ENCODE data around the gene RTN4RL1.
A peak's percentile ranks its signal among the peaks of the same experiment; 100 is the strongest.
"Not testable (repeated sequence)": the region's sequence is repeated elsewhere in the genome, so short reads cannot be mapped to it uniquely, and the experiment has no call there.

Gene RTN4RL1

GRCh38 chr17:2025622-2026309 is 632 bp upstream of the RTN4RL1 start:
- DNase-seq (ENCODE audit: low read depth), result peak; percentile 83

GRCh38 chr17:2024572-2025219 is 438 bp downstream of the RTN4RL1 start:
- DNase-seq (ENCODE audit: low read depth), result no peak

GRCh38 chr17:2023692-2024571 is 1.2 kb downstream of the RTN4RL1 start:
- DNase-seq (ENCODE audit: low read depth), result peak; percentile 47

- DNase-seq (ENCODE audit: low read depth), result no peak
Measured at GRCh38 chr17:2023256-2023655, 1.9 kb downstream of the RTN4RL1 start.

- DNase-seq (ENCODE audit: low read depth), result no peak
Measured at GRCh38 chr17:2022647-2023240, 2.4 kb downstream of the RTN4RL1 start.

GRCh38 chr17:2020721-2021120 is 4.4 kb downstream of the RTN4RL1 start:
- DNase-seq (ENCODE audit: low read depth), result no peak

GRCh38 chr17:2019723-2020122 is 5.4 kb downstream of the RTN4RL1 start:
- DNase-seq (ENCODE audit: low read depth), result no peak

GRCh38 chr17:2018716-2019510 is 6.2 kb downstream of the RTN4RL1 start:
- DNase-seq (ENCODE audit: low read depth), result no peak

- no peak for DNase-seq (ENCODE audit: low read depth)
Measured at GRCh38 chr17:2017274-2017941, 7.7 kb downstream of the RTN4RL1 start.

GRCh38 chr17:2016494-2016893 is 8.6 kb downstream of the RTN4RL1 start:
- DNase-seq (ENCODE audit: low read depth), result no peak

GRCh38 chr17:2015314-2015713 is 9.8 kb downstream of the RTN4RL1 start:
- DNase-seq (ENCODE audit: low read depth), result no peak

- no peak for DNase-seq (ENCODE audit: low read depth)
Measured at GRCh38 chr17:2013994-2014317, 11.2 kb downstream of the RTN4RL1 start.

GRCh38 chr17:2013220-2013993 is 11.7 kb downstream of the RTN4RL1 start:
- DNase-seq (ENCODE audit: low read depth), result not testable (repeated sequence)

GRCh38 chr17:2012499-2012898 is 12.6 kb downstream of the RTN4RL1 start:
- no peak for DNase-seq (ENCODE audit: low read depth)

GRCh38 chr17:2011411-2012371 is 13.4 kb downstream of the RTN4RL1 start:
- peak; percentile 52 for DNase-seq (ENCODE audit: low read depth)

- no peak for DNase-seq (ENCODE audit: low read depth)
Measured at GRCh38 chr17:2009737-2010136, 15.4 kb downstream of the RTN4RL1 start.

GRCh38 chr17:2008332-2009126 is 16.6 kb downstream of the RTN4RL1 start:
- no peak for DNase-seq (ENCODE audit: low read depth)

- no peak for DNase-seq (ENCODE audit: low read depth)
Measured at GRCh38 chr17:2004435-2004952, 20.6 kb downstream of the RTN4RL1 start.
